ENCODE data around the gene NINJ1. TPM values are rescaled to one million over a fixed set of nuclear protein-coding genes. Genes with fewer than 3 reads are reported as not detected.
A peak's percentile ranks its signal among the peaks of the same experiment; 100 is the strongest.

The NINJ1 gene
- total and polyA plus RNA-seq, 2 of the 4 experiments (the other 2 are of a cell fraction) = 21.9 to 38.8 TPM

DNA sequence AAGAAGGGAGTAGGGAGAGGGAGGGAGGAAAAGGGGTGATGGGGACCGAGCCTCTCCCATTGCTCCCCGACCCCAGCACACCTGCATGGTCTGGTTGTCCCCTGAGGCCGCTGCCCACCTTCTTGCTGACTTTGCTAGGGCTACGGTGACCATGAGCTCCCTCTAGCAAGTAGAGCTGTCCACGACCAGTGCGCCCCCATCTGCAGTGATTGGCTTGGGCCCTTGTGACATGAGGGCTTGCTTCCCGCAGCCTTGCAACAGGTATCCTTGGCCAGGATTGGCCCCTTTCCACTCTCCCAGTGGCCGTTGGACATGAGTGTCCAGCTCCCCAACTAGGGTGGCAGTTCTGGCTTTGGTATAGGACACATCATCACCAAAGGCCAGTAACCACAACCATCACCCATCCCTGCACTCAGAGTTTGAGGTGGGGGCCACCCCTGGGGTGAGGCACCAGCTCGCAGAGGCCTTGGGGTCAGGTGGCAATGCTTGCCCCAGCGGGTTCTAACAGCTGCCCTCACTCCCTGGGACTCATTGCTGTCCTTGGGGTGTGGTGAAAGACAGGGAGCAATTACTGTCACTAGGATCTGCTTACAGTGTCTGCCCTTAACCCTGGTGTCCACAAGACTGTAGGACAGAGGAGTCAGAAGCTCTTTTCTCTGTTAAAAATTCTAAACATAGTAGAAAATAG is 17.2 kb upstream of the NINJ1 start:
- H3K14ac ChIP-seq (replicated peaks; ENCODE audit: low read depth, low read length) = no peak overlapping the region
- H2AK5ac ChIP-seq (ENCODE audit: low read depth, low read length) = peak overlapping the region; percentile 61; the same call in 1 of the 2 replicates
- no peaks in the 10 kb centered on the region for H3K27me3 ChIP-seq (ENCODE audit: control insufficient read depth, insufficient read depth, low read length)
- no peak overlapping the region for H2BK120ac ChIP-seq (ENCODE audit: low read depth, low read length)
- H2AK9ac ChIP-seq (replicated peaks; ENCODE audit: low read depth, low read length, poor library complexity) = no peak overlapping the region
- no peak overlapping the region for H2AFZ ChIP-seq (replicated peaks; ENCODE audit: low read length, poor library complexity)
- H3K4me3 ChIP-seq (ENCODE audit: insufficient read depth, low read depth, low read length) = no peak overlapping the region
- H3K18ac ChIP-seq (ENCODE audit: low read depth, low read length) = no peak overlapping the region
- H2BK5ac ChIP-seq (ENCODE audit: low read depth, low read length, poor library complexity, severe bottlenecking) = no peak overlapping the region
- no peak overlapping the region for H3K4ac ChIP-seq (ENCODE audit: low read depth, low read length)
- ChIA-PET CTCF (no interaction called here), POLR2A (ENCODE audit: unreplicated experiment) (no interaction called here)
- H3K4me2 ChIP-seq (ENCODE audit: low read depth, low read length) = no peak overlapping the region
- no peak overlapping the region for H3K27ac ChIP-seq (ENCODE audit: insufficient read depth, low read length)
- dilution Hi-C loops (cut with HindIII; ENCODE audit: low sequenced_read_pairs, unreplicated experiment) (no loop called here), intact Hi-C loops (cut with micrococcal nuclease) (loop anchor here (5.0 kb wide), 1 partner anchor 44 kb away; no protein-coding TSS in a partner anchor), in situ Hi-C loops (cut with MboI; ENCODE audit: low sequenced_read_pairs) (loop anchor here (25.0 kb wide), 1 partner anchor 811 kb away; the partner anchor contains the start of gene BARX1)
- BruUV-seq (replicated peaks) = no TSS peak
- WGBS, 2 experiments (ENCODE audit: extremely low coverage in 2 of 2, insufficient read length in 1 of 2) = 84% methylated on average over 6 of the region's 10 CpGs; no CpG with 5 or more reads in 1 of the 2 experiments
- TF ChIP-seq, protein P1, sequence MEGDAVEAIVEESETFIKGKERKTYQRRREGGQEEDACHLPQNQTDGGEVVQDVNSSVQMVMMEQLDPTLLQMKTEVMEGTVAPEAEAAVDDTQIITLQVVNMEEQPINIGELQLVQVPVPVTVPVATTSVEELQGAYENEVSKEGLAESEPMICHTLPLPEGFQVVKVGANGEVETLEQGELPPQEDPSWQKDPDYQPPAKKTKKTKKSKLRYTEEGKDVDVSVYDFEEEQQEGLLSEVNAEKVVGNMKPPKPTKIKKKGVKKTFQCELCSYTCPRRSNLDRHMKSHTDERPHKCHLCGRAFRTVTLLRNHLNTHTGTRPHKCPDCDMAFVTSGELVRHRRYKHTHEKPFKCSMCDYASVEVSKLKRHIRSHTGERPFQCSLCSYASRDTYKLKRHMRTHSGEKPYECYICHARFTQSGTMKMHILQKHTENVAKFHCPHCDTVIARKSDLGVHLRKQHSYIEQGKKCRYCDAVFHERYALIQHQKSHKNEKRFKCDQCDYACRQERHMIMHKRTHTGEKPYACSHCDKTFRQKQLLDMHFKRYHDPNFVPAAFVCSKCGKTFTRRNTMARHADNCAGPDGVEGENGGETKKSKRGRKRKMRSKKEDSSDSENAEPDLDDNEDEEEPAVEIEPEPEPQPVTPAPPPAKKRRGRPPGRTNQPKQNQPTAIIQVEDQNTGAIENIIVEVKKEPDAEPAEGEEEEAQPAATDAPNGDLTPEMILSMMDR (conservative IDR thresholded peaks at IDR 0.05; ENCODE audit: low read depth, low read length) = no peak
- no peak for TF ChIP-seq MXI1 (IDR thresholded peaks at IDR 0.05; ENCODE audit: borderline replicate concordance, low read depth, low read length)
- TF ChIP-seq, protein P2, sequence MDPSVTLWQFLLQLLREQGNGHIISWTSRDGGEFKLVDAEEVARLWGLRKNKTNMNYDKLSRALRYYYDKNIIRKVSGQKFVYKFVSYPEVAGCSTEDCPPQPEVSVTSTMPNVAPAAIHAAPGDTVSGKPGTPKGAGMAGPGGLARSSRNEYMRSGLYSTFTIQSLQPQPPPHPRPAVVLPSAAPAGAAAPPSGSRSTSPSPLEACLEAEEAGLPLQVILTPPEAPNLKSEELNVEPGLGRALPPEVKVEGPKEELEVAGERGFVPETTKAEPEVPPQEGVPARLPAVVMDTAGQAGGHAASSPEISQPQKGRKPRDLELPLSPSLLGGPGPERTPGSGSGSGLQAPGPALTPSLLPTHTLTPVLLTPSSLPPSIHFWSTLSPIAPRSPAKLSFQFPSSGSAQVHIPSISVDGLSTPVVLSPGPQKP (IDR thresholded peaks at IDR 0.05; ENCODE audit: borderline replicate concordance, low read depth, low read length) = no peak
- no peak for TF ChIP-seq MAZ (IDR thresholded peaks at IDR 0.05; ENCODE audit: borderline replicate concordance, low read depth, low read length)
- TF ChIP-seq RFX5 (IDR thresholded peaks at IDR 0.05; ENCODE audit: low read depth, low read length) = no peak
- TF ChIP-seq FOS (IDR thresholded peaks at IDR 0.05; ENCODE audit: low read depth, low read length) = no peak
- no peak for TF ChIP-seq POLR2A (IDR thresholded peaks at IDR 0.05; ENCODE audit: low read depth, low read length)
- no peak for TF ChIP-seq RAD21 (IDR thresholded peaks at IDR 0.05; ENCODE audit: low read length)
- TF ChIP-seq, protein P3, sequence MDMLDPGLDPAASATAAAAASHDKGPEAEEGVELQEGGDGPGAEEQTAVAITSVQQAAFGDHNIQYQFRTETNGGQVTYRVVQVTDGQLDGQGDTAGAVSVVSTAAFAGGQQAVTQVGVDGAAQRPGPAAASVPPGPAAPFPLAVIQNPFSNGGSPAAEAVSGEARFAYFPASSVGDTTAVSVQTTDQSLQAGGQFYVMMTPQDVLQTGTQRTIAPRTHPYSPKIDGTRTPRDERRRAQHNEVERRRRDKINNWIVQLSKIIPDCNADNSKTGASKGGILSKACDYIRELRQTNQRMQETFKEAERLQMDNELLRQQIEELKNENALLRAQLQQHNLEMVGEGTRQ (IDR thresholded peaks at IDR 0.05; ENCODE audit: low read depth, low read length) = no peak
- no peak for TF ChIP-seq NFE2L2 (IDR thresholded peaks at IDR 0.05; ENCODE audit: low read depth, low read length)
- no peak for TF ChIP-seq MAFK (IDR thresholded peaks at IDR 0.05; ENCODE audit: low read depth, low read length)
- TF ChIP-seq CEBPB (IDR thresholded peaks at IDR 0.05; ENCODE audit: low read depth, low read length) = no peak
- no peak for TF ChIP-seq RCOR1 (IDR thresholded peaks at IDR 0.05; ENCODE audit: insufficient replicate concordance, low read length)
- no peak for TF ChIP-seq BHLHE40 (IDR thresholded peaks at IDR 0.05; ENCODE audit: low read depth, low read length)
- TF ChIP-seq CHD1 (IDR thresholded peaks at IDR 0.05; ENCODE audit: low read depth, low read length) = no peak
- no peak for TF ChIP-seq SMC3 (IDR thresholded peaks at IDR 0.05; ENCODE audit: low read depth, low read length)
- no peaks in the 10 kb centered on the region; a peak in 1 of 4 replicates for H3K79me1 ChIP-seq (ENCODE audit: low read depth in 1 of 2, low read length in 2 of 2)
- H4K5ac ChIP-seq (ENCODE audit: low read depth, low read length) = no peak overlapping the region
- ATAC-seq (ENCODE audit: low read depth) (no peak), DNase-seq (no peak)
- no peak overlapping the region for H4K8ac ChIP-seq (ENCODE audit: low read depth in 2 of 2, low read length in 2 of 2)
- H3K36me3 ChIP-seq (ENCODE audit: control insufficient read depth, insufficient read depth, low read length) = no peaks in the 10 kb centered on the region
- H3K9me1 ChIP-seq (ENCODE audit: insufficient read depth, low read length) = no peaks in the 10 kb centered on the region
- H3K9me3 ChIP-seq (ENCODE audit: control insufficient read depth, insufficient read depth, low read length) = peaks cover 4% of the 10 kb centered on the region
- no peak overlapping the region for H3K56ac ChIP-seq (ENCODE audit: extremely low read depth, insufficient read depth, low read length)
- no peak overlapping the region for H3K9ac ChIP-seq (ENCODE audit: low read depth, low read length)
- H3K4me1 ChIP-seq (ENCODE audit: control insufficient read depth, insufficient read depth, low read length) = peaks cover 2% of the 10 kb centered on the region
- no peak overlapping the region for H4K91ac ChIP-seq (ENCODE audit: insufficient read depth, low read depth, low read length)
- H2BK20ac ChIP-seq (ENCODE audit: low read depth, low read length) = no peak overlapping the region
- H4K20me1 ChIP-seq (ENCODE audit: insufficient read depth, low read length) = no peaks in the 10 kb centered on the region; the same call in 1 of the 2 replicates
- no peak overlapping the region for H2BK15ac ChIP-seq (ENCODE audit: low read depth, low read length)
- H3K23ac ChIP-seq (ENCODE audit: low read depth, low read length) = no peak overlapping the region
